Testis (tissue), 3 donors: ENCODE data around the gene SOD3. TPM values are rescaled to one million over a fixed set of nuclear protein-coding genes. Genes with fewer than 3 reads are reported as not detected.
A peak's percentile ranks its signal among the peaks of the same experiment; 100 is the strongest.

Experiments
- DNase-seq: peaks from one replicate; pipeline ENCODE4 v3.0.0-alpha.2; 2019
- H3K27ac ChIP-seq, 2 donors: fragments of 200-600 bp; sonication (generic); one replicate each; pipeline ENCODE4 v1.5.1; 2019
- H3K27me3 ChIP-seq: fragments of 200-600 bp; sonication (generic); one replicate; pipeline ENCODE4 v1.5.1; 2019
- H3K36me3 ChIP-seq: fragments of 200-600 bp; sonication (generic); one replicate; pipeline ENCODE4 v1.5.1; 2017; ENCODE audit warnings: low read depth; ENCODE audit errors: missing control alignments
- H3K4me1 ChIP-seq: fragments of 200-600 bp; sonication (generic); one replicate; pipeline ENCODE4 v1.5.1; 2019
- H3K4me3 ChIP-seq, 2 donors: fragments of 200-600 bp; sonication (generic); one replicate each; pipeline ENCODE4 v1.5.1; 2017 to 2019
- H3K9me3 ChIP-seq: fragments of 200-600 bp; sonication (generic); one replicate; pipeline ENCODE4 v1.5.1; 2017
- CTCF ChIP-seq, 3 experiments: fragments of 450-650 bp in 2 of 3; fragments of 200-600 bp in 1 of 3; sonication (generic) in 1 of 3; IDR thresholded peaks; one replicate each; pipeline ENCODE4 v1.5.1; 2016 to 2019; ENCODE audit warnings: antibody characterized with exemption in 3 of 3, mild to moderate bottlenecking in 2 of 3, moderate library complexity in 1 of 3
- POLR2A ChIP-seq: fragments of 450-650 bp; IDR thresholded peaks from one replicate; pipeline ENCODE4 v1.6.1; 2017; ENCODE audit warnings: antibody characterized with exemption, mild to moderate bottlenecking, moderate library complexity
- WGBS, 2 donors: methylation state at CpG; one replicate each; pipeline ENCODE4 v1.1.5; 2018; 5-methylcytosine and 5-hydroxymethylcytosine counted together
- intact Hi-C: fragments of 100-400 bp; cut with DNase I; formaldehyde crosslinking; loops from one replicate; pipeline ENCODE4 v1.15.1; 2023; ENCODE audit warnings: low total_unique reads
- polyA plus RNA-seq: library from polyadenylated mRNA; stranded (reverse); fragments of 350-450 nt; fragmentation: Illumina TruSeq; extraction: RNeasy Lipid Tissue Mini Kit (QIAGEN cat#74804); gene quantifications from one replicate; pipeline ENCODE4 v1.2.3, GENCODE V29; 2014; ENCODE audit warnings: low read depth, low replicate concordance; ENCODE audit not compliant: insufficient read depth
- total RNA-seq, 2 donors: library from RNA; depleted of rRNA; stranded (reverse); fragments of >200 nt; gene quantifications; one replicate each; pipeline ENCODE4 v1.2.3, GENCODE V29; 2016

The SOD3 gene
- total and polyA plus RNA-seq, 3 donors from 2014 or later = 136 to 355 (median 354) TPM

GRCh38 chr4:24791043-24791442 lies 4.3 kb upstream of the SOD3 start:
- TF ChIP-seq CTCF (IDR thresholded peaks at IDR 0.05) (no peak), POLR2A (no peak)
- intact Hi-C loops = no loop called here
- no peak overlapping the region for H3K4me3 ChIP-seq
- H3K9me3 ChIP-seq = no peaks in the 10 kb centered on the region
- no peak overlapping the region for H3K27ac ChIP-seq
- DNase-seq = no peak
- H3K27me3 ChIP-seq = no peaks in the 10 kb centered on the region
- peaks cover 18% of the 10 kb centered on the region for H3K4me1 ChIP-seq
- H3K36me3 ChIP-seq = no peaks in the 10 kb centered on the region

- peaks cover 19% of the 10 kb centered on the region for H3K4me1 ChIP-seq
- H3K36me3 ChIP-seq = no peaks in the 10 kb centered on the region
- TF ChIP-seq CTCF (IDR thresholded peaks at IDR 0.05) (no peak), POLR2A (no peak)
- H3K9me3 ChIP-seq = no peaks in the 10 kb centered on the region
- DNase-seq = no peak
- 64 to 78% methylated on average over 4 of the region's 4 CpGs for WGBS, 2 donors
- intact Hi-C loops = no loop called here
- no peaks in the 10 kb centered on the region for H3K27me3 ChIP-seq
- no peak overlapping the region for H3K4me3 ChIP-seq
- no peak overlapping the region for H3K27ac ChIP-seq
Measured at GRCh38 chr4:24792552-24792951, 2.8 kb upstream of the SOD3 start.

- WGBS, 2 donors = 88 to 89% methylated on average over 8 of the region's 8 CpGs
- no peaks in the 10 kb centered on the region for H3K27me3 ChIP-seq
- H3K4me1 ChIP-seq = peaks cover 19% of the 10 kb centered on the region
- TF ChIP-seq POLR2A = no peak
- TF ChIP-seq CTCF (IDR thresholded peaks at IDR 0.05) = peak in 1 of 3 experiments; percentile 18
- no peaks in the 10 kb centered on the region for H3K36me3 ChIP-seq
- no peaks in the 10 kb centered on the region for H3K9me3 ChIP-seq
- intact Hi-C loops = no loop called here
- no peak for DNase-seq
- H3K4me3 ChIP-seq = no peak overlapping the region
- peak overlapping the region in 1 of 2 donors; percentile 61 for H3K27ac ChIP-seq
Measured at GRCh38 chr4:24793219-24794005, 2.0 kb upstream of the SOD3 start.

GRCh38 chr4:24794051-24794450 lies 1.3 kb upstream of the SOD3 start:
- Histone ChIP-seq H3K27ac (peak overlapping the region; percentile 28 to 61), H3K36me3 (no peaks in the 10 kb centered on the region)

More at GRCh38 chr4:24794051-24794450, 1.3 kb upstream of the SOD3 start:
- WGBS, 2 donors = 43 to 71% methylated on average over 4 of the region's 4 CpGs
- no peak overlapping the region for H3K4me3 ChIP-seq
- no peaks in the 10 kb centered on the region for H3K9me3 ChIP-seq
- DNase-seq = no peak
- no peaks in the 10 kb centered on the region for H3K27me3 ChIP-seq
- H3K4me1 ChIP-seq = peaks cover 19% of the 10 kb centered on the region
- intact Hi-C loops = no loop called here
- TF ChIP-seq CTCF (IDR thresholded peaks at IDR 0.05) = no peak
- no peak for TF ChIP-seq POLR2A
